Measurements from ENCODE around the gene SLC16A4.
"Not testable (repeated sequence)": the region's sequence is repeated elsewhere in the genome, so short reads cannot be mapped to it uniquely, and the experiment has no call there.

DNA sequence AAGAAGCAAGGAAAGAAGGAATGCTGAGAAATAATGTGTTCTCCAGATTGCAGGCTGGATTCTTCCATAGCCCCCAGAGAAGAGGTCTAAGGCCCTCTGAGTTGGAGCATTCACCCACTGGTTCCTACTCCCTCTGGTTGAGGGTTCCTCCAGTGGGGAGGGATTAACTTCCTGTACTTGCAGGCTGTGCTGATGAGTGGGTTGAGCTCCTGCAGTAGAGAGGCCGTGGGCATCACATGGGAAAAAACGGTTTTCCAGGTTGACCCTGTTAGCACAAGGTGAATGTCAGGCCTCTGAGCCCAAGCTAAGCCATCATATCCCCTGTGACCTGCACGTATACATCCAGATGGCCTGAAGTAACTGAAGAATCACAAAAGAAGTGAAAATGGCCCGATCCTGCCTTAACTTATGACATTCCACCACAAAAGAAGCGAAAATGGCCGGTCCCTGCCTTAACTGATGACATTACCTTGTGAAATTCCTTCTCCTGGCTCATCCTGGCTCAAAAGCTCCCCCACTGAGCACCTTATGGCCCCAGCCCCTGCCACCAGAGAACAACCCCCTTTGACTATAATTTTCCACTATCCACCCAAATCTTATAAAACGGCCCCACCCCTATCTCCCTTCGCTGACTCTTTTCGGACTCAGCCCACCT, 46.9 kb upstream of the SLC16A4 start:
- not testable (repeated sequence) for TF ChIP-seq CTCF (conservative IDR thresholded peaks at IDR 0.05); ZFX (IDR thresholded peaks at IDR 0.05)

Measured in C4-2B (cell line).